GM19438 (cell line): Measurements from ENCODE around the gene CCR6.

Source experiments
- ATAC-seq: cut with Tn5 transposase; IDR thresholded peaks from one replicate; pipeline ENCODE4 v1.9.1; 2021; ENCODE audit warnings: low read depth; ENCODE audit not compliant: unreplicated experiment

CCR6 gene

GRCh38 chr6:167097770-167098169 is 25.1 kb upstream of the CCR6 start:
- ATAC-seq = no peak

- no peak for ATAC-seq
Observed at GRCh38 chr6:167098825-167099225, 24.1 kb upstream of the CCR6 start.

GRCh38 chr6:167099707-167100106 is 23.2 kb upstream of the CCR6 start:
- no peak for ATAC-seq

GRCh38 chr6:167100241-167100674 is 22.6 kb upstream of the CCR6 start:
- ATAC-seq = no peak

- no peak for ATAC-seq
Observed at GRCh38 chr6:167102318-167102717, 20.6 kb upstream of the CCR6 start.

GRCh38 chr6:167103041-167103891 is 19.6 kb upstream of the CCR6 start:
- peak; percentile 98 for ATAC-seq

GRCh38 chr6:167104388-167104787 is 18.5 kb upstream of the CCR6 start:
- ATAC-seq = no peak

GRCh38 chr6:167105060-167105459 is 17.8 kb upstream of the CCR6 start:
- ATAC-seq = no peak

GRCh38 chr6:167106406-167106805 is 16.5 kb upstream of the CCR6 start:
- no peak for ATAC-seq

GRCh38 chr6:167107787-167108186 is 15.1 kb upstream of the CCR6 start:
- no peak for ATAC-seq

GRCh38 chr6:167108278-167108677 is 14.6 kb upstream of the CCR6 start:
- no peak for ATAC-seq

- no peak for ATAC-seq
Observed at GRCh38 chr6:167109651-167110050, 13.2 kb upstream of the CCR6 start.

GRCh38 chr6:167111597-167111996 is 11.3 kb upstream of the CCR6 start:
- no peak for ATAC-seq

- ATAC-seq = no peak
Observed at GRCh38 chr6:167112421-167112820, 10.5 kb upstream of the CCR6 start.

- peak; percentile 50 for ATAC-seq
Observed at GRCh38 chr6:167113047-167113754, 9.7 kb upstream of the CCR6 start.

- peak; percentile 84 for ATAC-seq
Observed at GRCh38 chr6:167113935-167114910, 8.7 kb upstream of the CCR6 start.

GRCh38 chr6:167115054-167115453 is 7.8 kb upstream of the CCR6 start:
- no peak for ATAC-seq

- no peak for ATAC-seq
Observed at GRCh38 chr6:167116109-167116837, 6.6 kb upstream of the CCR6 start.

GRCh38 chr6:167116838-167117228 is 6.1 kb upstream of the CCR6 start:
- ATAC-seq = no peak

GRCh38 chr6:167118006-167118405 is 4.9 kb upstream of the CCR6 start:
- no peak for ATAC-seq
